CD4-positive, alpha-beta T cell treated with Interleukin-12 subunit alpha and Interleukin-12 subunit beta, for 1 hour (primary cell): Measurements from ENCODE around the gene LRRC27.

Source experiments
- DNase-seq: peaks from one replicate; pipeline ENCODE4 v3.0.0-alpha.2; 2020

The LRRC27 gene

DNA sequence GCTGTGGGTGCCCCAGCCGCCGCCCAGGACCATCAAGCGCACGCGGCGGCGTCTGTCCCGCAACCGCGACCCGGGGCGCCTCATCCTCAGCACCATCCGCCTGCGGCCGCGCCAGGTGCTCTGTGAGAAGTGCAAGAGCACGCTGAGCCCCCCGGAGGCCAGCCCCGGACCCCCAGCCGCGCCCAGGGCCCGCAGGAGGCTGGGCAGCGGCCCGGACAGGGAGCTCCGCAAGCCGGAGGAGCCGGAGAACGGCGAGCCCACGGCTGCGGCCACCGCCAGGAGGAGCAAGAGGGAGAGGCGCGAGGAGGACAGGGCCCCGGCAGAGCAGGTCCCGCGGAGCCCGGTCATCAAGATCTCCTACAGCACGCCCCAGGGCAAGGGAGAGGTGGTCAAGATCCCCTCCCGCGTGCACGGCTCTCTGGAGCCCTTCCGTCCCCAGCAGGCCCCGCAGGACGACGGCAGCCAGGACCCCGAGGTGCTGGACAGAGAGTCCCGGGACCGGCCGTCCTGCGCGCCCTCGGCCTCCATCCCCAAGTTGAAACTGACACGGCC is 73.0 kb downstream of the LRRC27 start:
- DNase-seq: no peak

DNA sequence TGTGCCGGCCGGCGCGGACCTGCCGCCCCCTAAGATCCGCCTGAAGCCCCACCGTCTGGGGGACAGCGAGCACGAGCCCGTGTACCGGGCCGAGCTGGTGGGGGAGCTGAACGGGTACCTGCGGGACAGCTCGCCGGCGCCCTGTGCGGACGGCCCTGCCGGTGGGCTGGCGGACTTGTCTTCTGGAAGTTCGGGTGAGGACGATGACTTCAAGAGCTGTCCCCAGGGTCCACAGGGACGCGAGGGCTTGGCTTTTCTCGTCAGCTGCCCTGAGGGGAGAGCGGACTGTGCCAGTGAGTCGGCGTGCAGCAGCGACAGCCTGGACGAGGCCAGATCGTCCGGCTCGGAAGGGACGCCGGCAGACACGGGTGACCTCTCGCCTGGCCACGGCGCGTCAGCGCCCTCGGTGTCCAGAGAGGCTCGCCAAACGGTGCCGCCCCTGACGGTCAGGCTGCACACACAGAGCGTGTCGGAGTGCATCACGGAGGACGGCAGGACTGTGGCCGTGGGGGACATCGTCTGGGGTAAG is 73.5 kb downstream of the LRRC27 start:
- DNase-seq: no peak

DNA sequence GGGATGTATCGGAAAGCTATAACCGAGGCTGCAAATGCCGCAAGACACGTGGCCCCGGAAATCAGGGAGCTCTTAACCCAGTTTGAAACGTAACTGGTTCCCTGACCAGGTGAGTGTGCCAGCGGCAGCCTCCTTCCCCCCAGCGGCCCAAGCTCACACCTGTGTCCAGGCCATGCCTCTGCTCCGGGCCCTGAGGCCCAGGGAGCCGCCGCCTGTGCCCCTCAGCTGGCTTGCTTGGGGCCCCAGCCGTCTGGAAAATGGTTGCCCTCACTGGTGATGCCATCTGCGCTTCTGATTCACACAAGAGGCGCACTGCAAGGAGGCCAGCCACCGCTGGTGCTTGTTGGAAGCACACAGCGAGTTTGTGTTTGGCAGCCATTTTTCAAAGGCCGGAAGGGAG is 74.2 kb downstream of the LRRC27 start:
- DNase-seq: no peak

DNA sequence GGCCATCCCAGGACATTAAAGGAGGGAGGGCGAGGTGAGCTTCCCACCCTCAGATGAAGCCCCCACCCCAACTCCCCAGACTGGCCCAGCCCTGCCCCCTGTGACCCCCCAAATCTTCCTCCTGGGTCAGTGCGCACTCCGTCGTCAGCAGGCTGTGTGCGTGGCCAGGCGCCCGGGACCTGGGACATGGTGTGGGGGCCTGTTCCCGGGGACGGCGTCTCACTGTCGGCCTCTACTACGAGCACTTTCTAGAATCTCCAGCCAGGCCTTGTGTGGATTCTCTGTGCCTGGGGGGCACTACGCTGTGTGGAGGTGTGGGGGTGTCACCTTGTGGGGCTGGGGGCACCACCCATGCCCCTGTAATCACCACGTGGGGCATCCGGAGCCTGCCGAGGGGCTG is 74.8 kb downstream of the LRRC27 start:
- DNase-seq: no peak

DNA sequence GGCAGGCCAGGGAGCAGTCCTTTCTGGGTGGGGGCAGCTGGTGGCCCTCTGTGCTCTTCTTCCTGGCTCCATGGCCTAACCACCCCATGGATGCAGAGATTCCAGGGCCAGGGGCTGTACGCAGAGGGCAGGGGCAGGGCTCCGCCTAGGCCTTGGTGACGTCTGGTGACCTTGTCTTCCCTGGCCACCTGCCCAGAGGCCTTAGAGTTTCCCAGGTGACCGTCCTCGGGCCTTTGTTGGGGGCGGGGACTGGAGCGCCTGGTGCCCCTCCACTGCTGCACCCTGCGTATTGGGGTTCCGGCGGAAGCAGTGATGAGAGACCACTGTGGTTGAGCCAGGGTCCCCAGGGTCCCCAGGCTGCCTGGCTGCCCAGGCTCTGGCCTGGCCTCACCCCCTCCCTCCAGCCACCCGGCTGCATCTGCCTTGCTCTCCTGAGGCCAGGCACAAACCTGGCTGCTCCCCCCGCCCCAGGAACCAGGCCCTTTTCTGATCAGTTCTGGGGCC is 75.3 kb downstream of the LRRC27 start:
- no peak for DNase-seq

GRCh38 chr10:132407846-132408278 is 75.9 kb downstream of the LRRC27 start:
- no peak for DNase-seq

GRCh38 chr10:132408367-132408781 is 76.4 kb downstream of the LRRC27 start:
- no peak for DNase-seq

GRCh38 chr10:132408823-132409666 is 77.1 kb downstream of the LRRC27 start:
- DNase-seq: no peak

DNA sequence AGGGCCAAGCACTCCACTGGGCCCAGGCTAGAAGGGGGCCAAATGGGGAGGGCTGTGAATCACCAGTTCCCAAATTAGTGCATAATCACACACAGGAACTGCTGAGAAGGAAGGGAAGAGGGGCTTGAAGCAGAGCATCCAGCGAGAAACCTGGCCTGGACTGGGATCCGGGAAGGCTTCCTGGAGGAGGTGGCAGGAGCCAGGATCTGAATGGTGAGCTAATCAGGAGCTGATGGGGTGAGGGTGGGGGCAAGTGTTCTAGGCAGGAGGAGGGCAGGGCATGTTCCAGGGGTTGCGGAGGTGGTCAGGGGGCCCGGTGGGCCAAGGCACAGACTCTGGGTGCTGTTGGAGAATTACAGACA is 77.7 kb downstream of the LRRC27 start:
- DNase-seq: no peak

DNA sequence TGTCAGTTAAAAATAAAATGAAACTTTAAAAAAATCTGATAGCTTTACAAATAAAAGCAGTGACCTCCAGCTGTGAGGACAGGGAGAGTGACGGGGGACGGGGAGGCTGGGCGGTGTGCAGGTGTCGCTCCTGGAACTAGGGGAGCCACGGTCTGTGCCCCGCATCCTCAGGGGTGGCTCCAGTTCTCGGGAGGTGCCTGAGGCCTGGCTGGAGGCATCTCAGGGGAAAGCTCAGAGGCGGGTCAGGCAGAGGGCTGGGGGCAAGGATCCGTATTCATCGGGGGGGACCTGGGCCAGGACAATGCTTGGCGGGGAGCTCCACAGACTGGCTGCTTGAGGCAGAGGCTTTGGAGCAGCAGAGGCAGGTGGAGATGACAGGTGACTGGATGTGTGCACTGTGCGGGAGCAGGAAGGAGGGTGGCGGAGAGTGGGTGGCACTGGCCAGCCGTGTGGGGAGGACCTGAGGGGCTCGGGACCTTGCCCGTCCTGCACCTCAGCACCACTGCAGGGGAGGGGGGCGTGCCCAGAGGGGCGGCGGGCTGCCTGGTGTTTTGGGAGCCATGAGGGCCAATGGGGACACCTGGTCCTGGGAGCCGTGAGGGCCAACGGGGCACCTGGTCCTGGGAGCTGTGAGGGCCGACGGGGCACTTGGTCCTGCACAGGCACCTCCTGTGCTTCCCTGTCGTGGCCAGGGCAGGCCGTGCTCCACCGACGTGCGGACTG is 78.2 kb downstream of the LRRC27 start:
- DNase-seq: no peak

- DNase-seq: no peak
These were observed 79.0 kb downstream of the LRRC27 start for GRCh38 chr10:132410779-132411532.

GRCh38 chr10:132411561-132412253 is 79.7 kb downstream of the LRRC27 start:
- no peak for DNase-seq

DNA sequence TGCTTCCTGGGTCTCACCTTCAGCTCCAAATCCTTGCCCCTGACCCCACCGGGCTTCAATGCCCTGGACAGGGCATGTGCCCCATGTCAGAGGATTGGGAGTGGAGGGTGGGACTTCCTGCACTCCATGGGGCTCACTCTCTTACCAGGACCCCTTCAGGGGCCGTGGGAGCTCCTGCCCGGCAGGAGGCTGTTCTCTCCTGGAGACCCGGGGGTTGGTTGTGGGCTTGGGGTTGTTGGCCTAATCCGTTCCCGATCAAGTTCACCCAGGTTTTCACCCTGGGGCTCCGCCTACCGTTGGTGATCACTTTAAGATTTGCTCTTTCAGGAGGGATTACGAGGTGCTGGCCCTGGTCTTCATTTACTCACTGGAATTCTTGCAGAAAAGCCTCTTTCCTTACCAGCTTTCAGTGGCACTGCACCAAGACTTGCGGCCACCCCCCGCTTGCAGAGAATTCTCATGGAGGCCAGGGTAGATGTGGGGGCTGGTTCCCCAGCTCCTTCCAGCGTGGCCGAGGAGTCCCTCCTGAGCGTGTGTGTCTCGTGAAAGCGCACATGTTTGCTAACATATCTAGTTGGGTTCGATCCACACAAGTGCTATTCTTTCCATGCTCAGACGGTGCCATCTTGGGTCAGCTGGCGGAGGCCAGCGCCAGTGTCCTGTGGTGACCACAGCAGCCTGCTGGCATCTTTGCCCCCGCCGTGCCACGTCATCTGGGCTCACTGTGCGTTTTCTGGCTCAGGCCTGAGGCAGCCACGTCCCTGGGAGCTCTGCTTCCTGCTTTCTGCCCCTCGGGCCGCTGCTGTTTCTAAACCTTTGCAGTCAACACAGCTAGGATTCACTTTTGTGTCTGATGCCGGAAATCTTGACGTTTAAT is 80.6 kb downstream of the LRRC27 start:
- DNase-seq: no peak

DNA sequence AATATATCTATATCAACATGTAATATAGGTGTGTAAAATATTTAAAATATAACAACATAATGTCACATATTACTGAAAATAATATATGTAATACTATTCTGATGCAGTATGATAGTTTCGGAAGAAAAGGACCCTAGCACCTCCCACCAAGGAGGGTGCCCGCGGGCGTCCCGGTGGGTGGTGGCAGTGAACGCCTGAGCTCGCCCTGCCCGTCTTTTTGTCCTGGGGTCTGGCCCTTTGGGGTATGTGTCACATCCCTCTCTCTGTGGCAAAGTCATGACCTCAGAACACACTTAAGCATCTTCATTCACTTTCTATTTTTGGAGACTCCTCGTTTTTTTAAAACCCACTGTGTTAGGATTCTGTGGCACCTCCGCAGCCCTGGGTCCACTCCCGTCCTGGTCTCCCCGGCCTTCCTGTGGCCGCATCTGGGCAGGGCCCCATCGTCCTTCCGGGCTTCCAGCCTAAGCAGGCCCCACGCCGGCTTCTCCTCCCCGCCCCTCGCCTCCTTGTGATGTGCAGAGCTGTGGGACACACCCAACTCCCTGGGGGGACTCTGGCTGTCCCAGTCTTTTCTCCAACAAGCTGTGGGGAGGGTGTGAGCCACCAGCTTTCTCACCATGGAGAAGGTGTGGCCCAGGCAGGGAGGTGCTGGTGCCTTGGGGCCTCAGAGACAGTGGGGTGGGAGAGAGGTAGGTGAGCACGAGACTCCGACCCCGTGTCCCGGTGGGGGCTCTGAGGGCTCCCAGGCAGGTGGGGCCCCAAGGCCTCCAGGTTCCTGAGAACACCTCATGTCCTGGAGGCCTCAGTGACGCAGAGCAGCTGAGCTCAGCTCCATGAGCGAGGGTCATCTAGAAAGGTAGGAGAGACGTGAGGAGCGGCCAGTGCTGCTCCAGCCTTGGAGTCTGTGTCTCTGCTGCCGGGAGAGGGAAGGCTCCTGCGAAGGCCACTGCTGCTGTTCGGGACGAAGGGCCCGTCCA is 81.5 kb downstream of the LRRC27 start:
- no peak for DNase-seq

- no peak for DNase-seq
These were observed 82.5 kb downstream of the LRRC27 start for GRCh38 chr10:132414402-132415016.

GRCh38 chr10:132415255-132415654 is 83.3 kb downstream of the LRRC27 start:
- no peak for DNase-seq

GRCh38 chr10:132415956-132416355 is 84.0 kb downstream of the LRRC27 start:
- no peak for DNase-seq

- no peak for DNase-seq
These were observed 84.7 kb downstream of the LRRC27 start for GRCh38 chr10:132416566-132417256.
